ENCODE measurements around the gene RPAIN. TPM values are rescaled to one million over a fixed set of nuclear protein-coding genes. Genes with fewer than 3 reads are reported as not detected.

Gene RPAIN
- total and polyA plus RNA-seq, 2 of the 8 experiments (the other 6 are each of a cell fraction or from before 2014, with no cell fraction given), result 54.5 to 57.7 TPM

DNA sequence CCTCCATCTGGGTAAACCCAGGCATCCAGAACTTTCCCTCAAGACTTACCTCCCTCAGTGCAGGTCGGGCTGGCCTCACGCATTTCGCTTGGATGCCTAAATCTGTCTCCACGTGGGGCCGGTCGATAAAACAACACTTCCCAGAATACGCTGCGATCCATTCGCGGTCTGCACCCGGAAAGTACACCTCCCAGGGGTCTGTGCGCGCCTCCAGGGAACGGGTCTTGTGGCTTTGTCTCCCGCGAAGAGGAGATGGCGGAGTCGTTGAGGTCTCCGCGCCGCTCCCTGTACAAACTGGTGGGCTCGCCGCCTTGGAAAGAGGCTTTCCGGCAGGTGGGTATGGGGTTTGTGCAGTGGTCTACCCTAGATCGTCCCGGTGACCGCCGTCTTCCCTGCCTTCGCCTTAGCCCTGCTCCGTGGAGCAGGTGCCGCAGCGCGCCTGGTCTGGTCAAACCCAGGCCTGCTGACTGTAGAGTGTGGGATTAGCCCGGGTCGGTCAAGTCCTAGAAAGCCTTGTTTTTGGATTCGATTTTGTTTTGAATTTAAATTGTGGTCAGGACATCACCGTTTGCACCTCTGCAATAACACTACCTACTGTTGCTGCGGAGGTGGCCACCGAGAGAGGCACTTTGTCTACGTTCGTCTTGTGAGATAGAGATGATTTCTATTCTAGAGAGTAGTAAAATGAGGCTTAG is at the start of gene RPAIN (continued):
- TF ChIP-seq POLR2AphosphoS5 (IDR thresholded peaks at IDR 0.05; ENCODE audit: low read depth, low read length), result peak; percentile 99
- TF ChIP-seq, protein P1, sequence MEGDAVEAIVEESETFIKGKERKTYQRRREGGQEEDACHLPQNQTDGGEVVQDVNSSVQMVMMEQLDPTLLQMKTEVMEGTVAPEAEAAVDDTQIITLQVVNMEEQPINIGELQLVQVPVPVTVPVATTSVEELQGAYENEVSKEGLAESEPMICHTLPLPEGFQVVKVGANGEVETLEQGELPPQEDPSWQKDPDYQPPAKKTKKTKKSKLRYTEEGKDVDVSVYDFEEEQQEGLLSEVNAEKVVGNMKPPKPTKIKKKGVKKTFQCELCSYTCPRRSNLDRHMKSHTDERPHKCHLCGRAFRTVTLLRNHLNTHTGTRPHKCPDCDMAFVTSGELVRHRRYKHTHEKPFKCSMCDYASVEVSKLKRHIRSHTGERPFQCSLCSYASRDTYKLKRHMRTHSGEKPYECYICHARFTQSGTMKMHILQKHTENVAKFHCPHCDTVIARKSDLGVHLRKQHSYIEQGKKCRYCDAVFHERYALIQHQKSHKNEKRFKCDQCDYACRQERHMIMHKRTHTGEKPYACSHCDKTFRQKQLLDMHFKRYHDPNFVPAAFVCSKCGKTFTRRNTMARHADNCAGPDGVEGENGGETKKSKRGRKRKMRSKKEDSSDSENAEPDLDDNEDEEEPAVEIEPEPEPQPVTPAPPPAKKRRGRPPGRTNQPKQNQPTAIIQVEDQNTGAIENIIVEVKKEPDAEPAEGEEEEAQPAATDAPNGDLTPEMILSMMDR (IDR thresholded peaks at IDR 0.05; ENCODE audit: control extremely low read depth in 1 of 3, insufficient read depth in 1 of 3, low read depth in 1 of 3, low read length in 3 of 3), result no peak
- TF ChIP-seq CBX5 (IDR thresholded peaks at IDR 0.05; ENCODE audit: low read depth, low read length), result no peak
- no peak for TF ChIP-seq HDAC6 (IDR thresholded peaks at IDR 0.05; ENCODE audit: low read depth, low read length)
- TF ChIP-seq RAD21 (IDR thresholded peaks at IDR 0.05 in 1 of 2, conservative IDR thresholded peaks at IDR 0.05 in 1 of 2; ENCODE audit: low read depth in 2 of 2, low read length in 2 of 2), result no peak
- TF ChIP-seq KDM4A (IDR thresholded peaks at IDR 0.05; ENCODE audit: low read depth, low read length, severe bottlenecking), result peak; percentile 53
- no peak for TF ChIP-seq SP1 (IDR thresholded peaks at IDR 0.05; ENCODE audit: low read depth, low read length)
- TF ChIP-seq, protein P2, sequence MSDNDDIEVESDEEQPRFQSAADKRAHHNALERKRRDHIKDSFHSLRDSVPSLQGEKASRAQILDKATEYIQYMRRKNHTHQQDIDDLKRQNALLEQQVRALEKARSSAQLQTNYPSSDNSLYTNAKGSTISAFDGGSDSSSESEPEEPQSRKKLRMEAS (IDR thresholded peaks at IDR 0.05), result peak; percentile 81
- no peak for TF ChIP-seq BCL11A (IDR thresholded peaks at IDR 0.05; ENCODE audit: low read depth in 2 of 2, low read length in 2 of 2)
- TF ChIP-seq TAF1 (IDR thresholded peaks at IDR 0.05; ENCODE audit: low read depth, low read length), result peak; percentile 96
- peak; percentile 58 to 77; a peak in 2 of 4 replicates for TF ChIP-seq SIN3A (conservative IDR thresholded peaks at IDR 0.05 in 1 of 2, IDR thresholded peaks at IDR 0.05 in 1 of 2; ENCODE audit: low read depth in 1 of 2, low read length in 2 of 2)
- TF ChIP-seq, protein P3, sequence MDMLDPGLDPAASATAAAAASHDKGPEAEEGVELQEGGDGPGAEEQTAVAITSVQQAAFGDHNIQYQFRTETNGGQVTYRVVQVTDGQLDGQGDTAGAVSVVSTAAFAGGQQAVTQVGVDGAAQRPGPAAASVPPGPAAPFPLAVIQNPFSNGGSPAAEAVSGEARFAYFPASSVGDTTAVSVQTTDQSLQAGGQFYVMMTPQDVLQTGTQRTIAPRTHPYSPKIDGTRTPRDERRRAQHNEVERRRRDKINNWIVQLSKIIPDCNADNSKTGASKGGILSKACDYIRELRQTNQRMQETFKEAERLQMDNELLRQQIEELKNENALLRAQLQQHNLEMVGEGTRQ (IDR thresholded peaks at IDR 0.05; ENCODE audit: low read length), result 0 out of 2 replicates have a peak, but pooled peaks have one; percentile 3
- TF ChIP-seq EZH2 (IDR thresholded peaks at IDR 0.05; ENCODE audit: low read depth, low read length, severe bottlenecking), result no peak
- peak; percentile 79 for TF ChIP-seq TAF7 (optimal IDR thresholded peaks at IDR 0.05; ENCODE audit: borderline replicate concordance, low read depth, low read length)
- TF ChIP-seq GTF2F1 (IDR thresholded peaks at IDR 0.05; ENCODE audit: borderline replicate concordance, low read depth, low read length), result peak; percentile 18; the same call in 1 of the 2 replicates
- peak; percentile 6; the same call in 1 of the 2 replicates for TF ChIP-seq YY1 (IDR thresholded peaks at IDR 0.05; ENCODE audit: low read depth, low read length)
- TF ChIP-seq CEBPB (IDR thresholded peaks at IDR 0.05; ENCODE audit: low read depth, low read length), result no peak
- TF ChIP-seq TBP (IDR thresholded peaks at IDR 0.05; ENCODE audit: low read depth, low read length), result peak; percentile 88
- TF ChIP-seq POLR2A (IDR thresholded peaks at IDR 0.05; ENCODE audit: control extremely low read depth in 1 of 2, low read depth in 2 of 2, low read length in 2 of 2), result peak; percentile 85 to 94
- peak; percentile 92 for TF ChIP-seq PHF8 (conservative IDR thresholded peaks at IDR 0.05; ENCODE audit: low read depth, low read length)
- no peak for TF ChIP-seq BACH1 (IDR thresholded peaks at IDR 0.05; ENCODE audit: low read length)

Data from H1 (cell line).